Stimulated activated CD4-positive, alpha-beta T cell treated with anti-CD3 and anti-CD28 coated beads, Interleukin-1b, Interleukin-23, amount 100 ng/mL, for 48 hours (primary cell): ENCODE results near the gene ITSN1.
"Not testable (repeated sequence)": the region's sequence is repeated elsewhere in the genome, so short reads cannot be mapped to it uniquely, and the experiment has no call there.

Experiments used
- DNase-seq: peaks from one replicate; pipeline ENCODE4 v3.0.0-alpha.2; 2020

ITSN1 gene

DNA sequence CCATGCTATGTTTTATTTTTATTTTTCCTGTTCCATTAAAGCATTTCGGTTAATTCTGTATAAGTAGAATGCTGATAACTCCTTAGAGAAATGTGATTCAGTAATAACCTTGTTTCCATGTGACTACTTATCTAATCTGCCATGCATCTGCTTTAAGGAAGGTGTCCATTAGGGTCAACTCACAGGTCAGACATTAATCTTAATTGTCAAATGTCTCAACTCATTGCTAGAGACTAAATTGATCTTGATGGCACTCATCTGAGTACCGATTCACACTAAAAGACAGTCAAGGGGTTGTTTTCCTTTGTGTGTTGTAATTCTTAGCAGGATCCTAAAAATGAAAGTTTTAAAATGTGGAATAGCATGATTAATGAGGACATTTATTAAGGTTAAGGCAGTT is 41.8 kb downstream of the ITSN1 start:
- DNase-seq, result no peak

DNA sequence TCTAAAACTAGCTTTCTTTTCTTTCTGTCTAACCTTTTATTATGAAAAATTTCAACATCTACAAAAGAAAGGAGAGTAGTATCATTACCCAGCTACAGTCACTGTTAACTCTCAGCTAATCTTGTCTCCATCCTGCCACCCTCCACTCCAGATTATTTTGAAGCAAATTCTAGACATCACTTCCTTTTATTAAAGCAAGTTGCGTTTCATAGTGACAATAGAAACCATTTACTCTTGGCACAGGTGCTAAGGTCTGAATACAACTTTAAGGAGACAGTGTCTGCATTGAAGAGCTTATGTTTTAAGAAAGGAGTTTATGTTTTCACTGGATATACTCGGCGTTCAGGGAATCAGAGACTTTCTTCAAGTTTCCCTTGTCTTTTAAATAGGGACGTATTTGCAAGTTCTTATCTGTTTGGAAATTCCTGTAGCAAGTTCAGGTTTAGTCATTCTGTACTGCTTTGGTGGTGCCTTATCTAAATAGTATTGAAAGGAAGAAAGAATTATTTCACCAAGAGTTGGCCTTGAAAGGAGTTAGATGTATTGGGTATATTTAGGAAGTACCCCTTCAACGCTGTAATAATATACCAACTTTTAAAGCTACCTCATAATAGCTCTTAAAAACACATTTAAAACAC is 42.7 kb downstream of the ITSN1 start:
- DNase-seq, result no peak

DNA sequence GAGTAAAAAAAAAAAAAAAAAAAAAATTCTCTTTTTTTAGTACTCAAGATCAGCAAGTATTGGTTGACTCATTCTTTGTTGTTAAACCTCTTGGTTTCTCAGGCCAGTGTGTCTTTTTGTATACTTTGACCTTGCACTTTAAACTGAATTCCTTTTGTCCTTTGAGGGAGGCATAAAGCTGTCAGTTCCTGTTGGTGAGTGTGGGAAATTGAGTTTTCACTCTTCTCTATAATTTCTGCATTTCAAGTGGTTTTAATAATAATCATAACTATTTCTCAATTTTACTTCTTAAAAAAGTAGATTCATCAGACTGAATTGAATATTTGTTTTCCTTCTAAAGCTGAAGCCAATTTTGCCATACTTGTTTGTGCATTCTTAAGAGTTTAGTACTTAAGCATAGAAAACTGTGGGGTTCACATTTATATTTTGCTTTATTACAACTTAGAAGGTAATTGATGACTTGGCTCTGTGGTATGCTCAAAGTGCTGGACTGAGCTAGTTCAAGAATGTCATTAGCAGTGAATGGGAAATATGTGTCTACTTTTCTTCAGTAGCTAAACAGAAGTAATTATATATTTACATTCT is 43.4 kb downstream of the ITSN1 start:
- no peak for DNase-seq

DNA sequence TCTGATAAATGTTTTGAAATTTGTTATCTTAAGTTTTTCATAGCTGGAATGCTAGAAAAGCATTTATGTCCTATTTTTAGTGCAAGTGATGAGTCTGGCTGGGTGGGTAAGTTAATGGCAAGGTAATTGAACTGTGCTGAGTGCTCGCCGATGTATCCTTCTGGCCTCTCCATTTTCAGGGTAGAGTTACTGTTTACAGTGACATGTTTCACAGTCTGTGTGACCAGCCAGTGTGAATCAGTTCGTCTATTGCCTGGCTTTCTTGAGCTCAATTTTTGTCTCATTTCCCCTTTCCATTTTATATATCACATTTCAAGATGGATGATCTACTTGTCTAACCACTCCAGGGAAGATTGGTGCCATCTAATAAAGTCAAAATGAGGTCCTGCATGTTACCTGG is 44.1 kb downstream of the ITSN1 start:
- no peak for DNase-seq

DNA sequence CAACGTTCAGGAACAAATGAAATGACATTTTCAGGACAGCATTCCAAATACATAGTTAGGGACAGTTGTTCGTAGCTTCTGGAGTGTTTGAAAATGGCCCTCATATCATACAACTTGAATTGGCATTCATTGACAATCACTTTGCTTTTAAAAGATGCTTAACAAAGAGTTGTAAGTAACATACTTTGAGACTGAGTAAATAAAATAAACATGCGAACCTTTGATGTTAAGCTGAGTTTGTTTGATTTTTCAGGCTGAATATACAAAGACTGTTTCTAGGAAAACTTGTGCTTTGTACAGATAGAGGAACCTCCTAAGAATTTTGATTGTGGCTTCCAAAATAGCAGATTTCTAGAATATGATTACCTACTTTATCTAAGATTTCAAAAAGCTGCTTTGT is 45.3 kb downstream of the ITSN1 start:
- no peak for DNase-seq

DNA sequence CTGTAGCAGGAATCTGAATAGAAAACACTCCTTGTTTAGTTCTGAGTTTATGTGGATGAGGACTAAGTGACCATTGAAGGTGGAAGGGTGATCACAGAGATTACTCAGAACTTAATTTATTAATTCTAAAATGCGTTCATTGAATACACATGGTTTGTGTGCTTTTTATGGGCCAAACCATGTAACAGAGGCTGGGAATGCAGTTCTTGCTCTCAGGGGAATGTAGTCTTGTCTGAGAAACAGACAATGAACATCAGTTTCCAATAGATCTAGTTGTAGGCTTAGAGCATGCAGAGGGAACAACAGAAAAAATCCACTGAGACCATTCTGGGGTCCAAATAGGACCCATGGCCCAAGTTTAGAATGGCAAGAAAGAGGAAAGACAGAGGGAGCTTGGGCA is 46.1 kb downstream of the ITSN1 start:
- DNase-seq, result no peak

DNA sequence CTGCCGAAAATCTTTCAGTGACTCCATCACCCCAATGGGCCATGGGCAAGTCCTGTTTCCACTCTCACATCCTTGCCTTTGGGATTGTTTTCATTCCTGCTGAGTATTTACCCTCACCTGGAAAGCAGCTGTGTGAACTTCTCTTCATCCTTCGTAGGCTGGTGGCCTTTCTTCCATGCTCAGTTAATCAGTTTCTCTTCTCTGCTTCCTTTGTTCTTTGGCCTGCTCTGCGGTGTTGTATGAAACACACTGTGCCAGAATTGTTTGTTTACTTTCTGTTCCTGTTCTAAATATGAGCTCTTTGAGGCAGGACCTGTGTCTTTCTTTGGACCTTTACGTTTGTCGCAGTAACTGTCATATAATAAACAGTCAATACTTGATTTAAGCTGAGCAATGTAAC is 48.6 kb downstream of the ITSN1 start:
- DNase-seq, result no peak

DNA sequence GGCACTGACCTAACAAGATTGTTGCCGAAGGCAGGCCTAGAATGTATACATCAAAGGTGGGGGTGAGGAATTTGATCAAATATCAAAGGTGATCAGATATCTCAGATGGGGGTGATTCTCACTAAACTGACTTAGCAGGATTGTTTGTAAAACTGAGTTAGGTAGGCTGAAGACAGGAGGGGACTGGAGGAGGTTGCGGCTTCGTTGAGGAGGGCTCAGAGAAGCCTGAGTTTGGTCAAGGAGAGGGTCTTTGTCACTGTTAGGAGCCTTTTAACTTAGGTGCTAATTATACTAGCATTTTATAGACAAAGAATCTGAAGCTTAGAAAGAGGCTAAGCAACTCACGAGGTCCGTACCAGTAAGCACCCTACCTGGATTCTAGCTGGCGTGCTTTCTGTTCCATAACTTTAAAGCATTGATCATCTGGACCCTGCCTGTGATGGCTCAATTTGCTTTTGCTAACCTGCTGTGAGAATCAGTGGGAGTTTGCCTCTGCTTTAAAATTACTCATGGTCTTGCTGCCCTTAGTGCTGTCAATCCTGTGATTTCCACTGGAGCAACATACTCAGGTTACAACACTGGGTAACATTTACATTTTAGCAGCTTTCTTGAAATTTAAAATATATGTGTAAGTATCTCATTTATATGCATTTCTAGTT is 49.8 kb downstream of the ITSN1 start:
- no peak for DNase-seq

DNA sequence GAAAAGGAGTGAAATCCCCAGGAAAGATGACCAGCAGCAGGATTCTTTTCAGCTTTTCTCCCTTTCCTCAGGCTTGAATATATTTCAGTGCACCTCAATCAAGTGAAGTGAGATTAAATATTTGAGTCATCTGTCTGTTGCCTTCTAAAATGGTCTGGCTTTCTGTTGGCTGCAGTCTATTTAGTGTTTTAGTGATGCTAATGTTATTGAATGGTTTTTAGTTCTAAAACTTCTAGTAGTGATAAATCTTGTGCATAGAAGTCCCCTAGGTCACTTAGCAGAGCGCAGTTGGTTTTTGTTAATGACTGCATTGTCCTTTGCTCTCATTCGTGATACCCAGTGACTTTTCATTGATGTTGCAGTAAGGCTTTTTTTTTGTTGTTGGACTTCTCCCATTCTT is 53.5 kb downstream of the ITSN1 start:
- no peak for DNase-seq

DNA sequence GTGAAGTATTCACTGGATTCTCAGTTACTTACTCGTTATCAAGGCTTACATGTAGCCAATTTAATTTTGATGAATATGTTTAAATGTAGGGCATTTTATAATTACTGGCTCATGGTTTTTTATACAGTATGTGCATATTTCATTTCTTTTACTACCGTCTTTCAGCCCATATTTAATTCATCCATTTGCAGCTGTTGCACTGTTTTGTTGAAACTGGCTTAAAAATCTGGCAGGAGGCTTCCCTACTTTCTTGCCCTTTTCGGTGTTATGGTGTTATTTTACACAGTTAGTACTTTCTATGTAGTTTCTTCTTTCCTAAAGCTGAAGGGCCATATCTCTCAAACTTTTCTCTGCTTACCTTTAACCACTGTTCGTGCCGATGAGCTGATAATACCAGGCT is 54.2 kb downstream of the ITSN1 start:
- no peak for DNase-seq

DNA sequence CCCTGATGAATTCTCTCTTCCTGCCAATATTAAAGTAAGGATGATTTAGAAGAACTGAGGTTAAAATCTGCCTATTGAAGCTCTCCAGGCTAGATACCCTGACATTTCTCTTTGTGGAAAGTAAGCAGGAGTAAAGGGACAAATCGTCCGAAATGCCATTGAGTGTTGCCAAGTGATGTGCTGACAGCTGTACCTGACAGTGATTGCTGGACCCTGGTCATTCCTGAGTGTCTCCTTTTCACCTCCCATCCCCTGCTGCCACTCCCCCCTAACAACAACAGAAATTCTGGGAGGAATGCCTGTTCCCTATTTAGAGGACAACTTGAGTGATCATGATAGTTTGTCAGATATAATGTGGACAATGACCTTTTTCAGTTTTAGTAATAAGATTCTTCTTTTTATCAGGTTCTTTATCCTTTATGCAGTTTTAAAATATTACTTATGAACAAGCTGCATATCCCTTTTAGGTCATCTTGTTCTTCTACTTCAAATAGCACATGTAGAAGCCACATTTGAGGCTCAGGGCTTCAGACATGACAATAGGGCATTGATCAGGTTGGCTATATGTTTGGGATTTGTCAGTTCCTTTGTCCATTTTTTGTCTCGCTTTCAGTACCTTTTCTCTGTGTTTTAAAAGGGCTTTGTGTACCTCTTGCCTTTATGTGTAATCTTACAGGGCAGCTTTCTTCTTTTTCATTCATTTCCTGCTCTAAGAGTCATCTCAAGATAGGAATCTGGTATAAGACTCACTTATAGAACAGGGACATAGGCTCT is 56.0 kb downstream of the ITSN1 start:
- no peak for DNase-seq

DNA sequence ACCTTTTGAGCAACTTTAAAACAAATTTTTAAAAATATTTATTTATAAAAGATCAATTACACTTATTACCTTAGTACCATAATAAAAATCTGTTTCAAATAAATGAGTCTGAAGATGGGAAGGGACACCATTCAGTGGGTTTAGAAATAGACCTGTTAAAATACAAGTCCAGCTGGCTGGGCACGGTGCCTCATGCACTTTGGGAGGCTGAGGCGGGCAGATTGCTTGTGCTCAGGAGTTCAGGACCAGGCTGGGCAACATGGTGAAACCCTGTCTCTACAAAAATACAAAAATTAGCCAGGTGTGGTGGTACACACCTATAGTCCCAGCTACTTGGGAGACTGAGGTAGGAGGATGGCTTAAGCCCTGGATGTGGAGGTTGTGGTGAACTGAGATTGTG is 57.0 kb downstream of the ITSN1 start:
- DNase-seq, result no peak

DNA sequence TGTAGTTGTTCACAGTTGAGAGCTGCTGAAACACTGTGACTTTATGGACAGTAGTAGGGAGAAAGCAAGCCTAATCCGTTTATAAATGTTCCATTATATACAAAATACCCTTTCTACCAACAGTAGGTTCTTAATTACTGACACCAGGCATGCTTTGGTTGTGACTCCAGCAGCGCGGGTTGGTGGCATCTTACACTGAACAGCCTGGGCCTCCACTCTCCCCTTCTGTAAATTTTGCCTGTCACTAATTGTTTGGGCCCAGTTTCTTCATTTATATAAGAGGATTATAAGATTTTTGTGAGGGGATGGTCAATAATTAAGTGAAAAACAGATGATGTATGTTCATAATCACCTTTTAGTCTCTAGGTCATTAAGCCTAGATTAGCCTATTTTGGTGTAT is 58.2 kb downstream of the ITSN1 start:
- no peak for DNase-seq

DNA sequence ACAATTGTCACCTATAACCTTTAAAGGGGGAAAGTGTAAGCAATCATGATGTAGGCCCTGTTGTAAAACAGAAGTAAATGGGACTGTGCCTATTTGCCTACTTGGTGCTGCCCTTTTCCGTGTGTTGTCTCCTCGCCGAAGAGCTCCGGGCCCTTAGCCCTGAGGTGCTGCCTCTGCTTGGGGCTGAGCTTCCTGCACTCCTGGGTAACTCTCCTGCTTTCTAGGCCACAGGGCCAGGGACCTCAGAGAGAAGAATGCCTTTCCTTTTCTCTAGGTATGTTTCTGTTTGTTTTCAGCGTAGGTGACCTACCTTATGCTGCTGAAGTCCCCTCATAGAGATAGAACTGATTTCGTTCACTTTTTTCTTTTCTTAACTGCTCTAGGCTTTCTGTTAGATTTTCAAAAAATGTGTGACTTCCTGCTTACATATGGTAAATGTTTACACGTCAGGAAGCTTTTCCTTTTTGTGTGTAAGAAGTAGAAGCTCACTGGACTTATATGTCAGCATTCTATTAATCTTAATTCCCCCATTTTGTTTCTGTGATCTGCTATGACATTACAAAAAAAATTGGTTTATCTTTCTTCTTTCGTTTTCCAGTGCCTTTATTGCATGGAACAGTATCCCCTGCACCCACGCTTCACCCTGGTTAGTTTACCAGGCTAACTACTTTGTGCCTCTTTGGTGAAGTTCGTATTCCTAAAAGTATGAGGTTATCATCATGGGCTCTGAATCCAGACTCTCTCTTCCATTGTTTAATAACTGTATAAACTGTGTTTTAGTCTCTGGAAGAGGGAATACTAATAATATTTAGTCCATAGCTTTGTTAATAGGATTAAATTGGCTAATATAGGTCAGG is 61.7 kb downstream of the ITSN1 start:
- DNase-seq, result no peak

DNA sequence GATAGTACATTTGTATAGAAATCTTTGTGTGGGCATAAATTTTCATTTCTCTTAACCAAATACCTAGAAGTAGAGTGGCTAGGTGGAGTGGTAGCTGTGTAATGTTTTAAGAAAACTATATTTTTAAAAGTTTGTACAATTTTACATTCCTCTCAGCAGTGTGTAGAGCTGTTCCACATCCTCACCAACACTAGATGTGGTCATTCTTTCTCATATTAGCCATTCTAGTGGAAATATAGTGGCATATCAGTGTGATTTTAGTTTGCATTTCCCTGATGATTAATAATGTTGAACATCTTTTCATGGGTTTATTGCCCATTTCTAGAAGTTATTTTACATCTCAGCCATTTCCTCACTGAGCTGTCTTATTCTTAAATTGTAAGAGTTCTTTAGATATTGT is 65.5 kb downstream of the ITSN1 start:
- no peak for DNase-seq

DNA sequence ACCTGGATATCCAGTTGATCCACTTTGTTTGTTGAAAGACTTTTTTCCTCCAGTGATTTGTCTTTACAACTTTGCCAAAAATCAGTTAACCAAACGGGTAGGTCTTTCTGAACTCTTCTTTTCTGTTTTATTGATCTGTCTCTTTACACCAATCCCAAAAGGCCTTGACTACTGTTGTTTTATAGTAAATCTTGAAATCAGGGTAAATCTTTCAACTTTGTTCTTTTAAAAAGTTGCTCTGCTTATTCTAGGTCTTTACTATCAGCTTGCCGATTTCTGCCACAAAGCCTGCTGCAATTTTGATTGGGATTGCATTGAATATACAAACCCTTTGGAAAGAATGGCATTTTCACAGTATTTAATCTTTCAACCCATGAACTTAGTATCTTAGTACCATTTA is 66.6 kb downstream of the ITSN1 start:
- no peak for DNase-seq

DNA sequence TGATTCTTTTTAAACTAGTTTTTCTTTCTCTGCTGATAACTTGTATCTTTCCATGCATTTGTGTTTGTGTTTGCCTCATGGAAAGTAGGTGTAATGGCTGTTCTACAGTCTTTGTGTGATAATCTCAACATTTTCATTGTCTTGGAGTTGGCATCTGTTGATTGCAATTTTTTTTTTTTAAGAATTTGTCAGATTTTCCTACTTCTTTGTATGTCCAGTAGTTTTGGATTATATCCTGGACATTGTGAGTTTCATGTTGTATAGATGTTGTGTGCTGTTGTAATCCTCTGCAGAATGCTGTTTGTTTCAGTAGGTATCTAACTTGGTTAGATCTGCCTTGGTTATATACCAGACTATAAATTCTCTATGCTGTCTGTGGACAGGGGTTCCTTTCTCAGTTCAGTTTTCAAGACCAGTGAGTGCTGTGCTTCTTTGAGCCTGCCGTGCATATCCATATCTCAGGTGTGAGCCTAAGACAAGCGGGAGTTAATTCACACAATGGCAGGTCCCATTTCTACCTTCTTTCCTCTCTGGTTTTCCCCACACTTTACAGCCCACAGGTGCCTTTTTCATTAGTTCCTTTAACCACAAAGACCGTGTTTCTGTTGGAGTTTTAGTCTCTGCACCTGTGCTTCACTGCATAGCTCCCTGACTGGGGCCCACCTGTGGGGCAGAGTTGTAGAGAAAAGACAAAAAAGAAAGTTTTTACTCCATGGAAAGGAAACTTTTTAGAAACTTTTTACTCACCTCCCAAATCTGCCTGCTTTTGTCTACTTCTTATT is 69.9 kb downstream of the ITSN1 start:
- DNase-seq, result no peak

DNA sequence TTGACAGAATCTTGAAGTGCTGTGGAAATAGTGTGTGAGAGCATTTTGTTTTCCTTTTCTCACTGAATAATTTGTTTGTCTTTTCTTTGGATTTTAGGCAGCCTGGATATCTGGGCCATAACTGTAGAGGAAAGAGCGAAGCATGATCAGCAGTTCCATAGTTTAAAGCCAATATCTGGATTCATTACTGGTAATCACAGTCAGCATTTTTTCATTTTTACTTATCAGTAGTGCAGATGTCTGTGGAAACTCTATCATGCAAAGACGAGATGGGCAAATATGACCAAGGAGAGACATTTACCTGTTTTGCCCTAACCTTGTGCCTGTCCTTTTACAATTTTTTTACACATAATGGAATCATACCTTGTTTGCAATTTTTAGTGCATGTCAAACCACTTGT is 78.8 kb downstream of the ITSN1 start:
- DNase-seq, result no peak

DNA sequence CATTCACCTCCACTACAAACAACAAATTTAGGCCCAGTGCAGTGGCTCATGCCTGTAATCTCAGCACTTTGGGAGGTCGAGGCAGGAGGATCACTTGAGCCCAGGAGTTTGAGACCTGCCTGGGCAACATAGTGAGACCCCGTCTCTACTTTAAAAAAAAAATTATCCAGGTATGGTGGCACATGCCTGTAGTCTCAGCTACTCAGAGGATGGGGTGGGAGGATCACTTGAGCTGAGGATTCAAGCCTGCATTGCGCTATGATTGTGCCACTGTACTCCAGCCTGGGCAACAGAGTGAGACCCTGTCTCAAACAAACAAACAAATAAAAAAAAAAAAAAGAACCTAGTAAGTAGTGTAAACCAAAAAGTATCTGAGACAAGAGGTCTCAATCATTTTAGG is 86.8 kb downstream of the ITSN1 start:
- not testable (repeated sequence) for DNase-seq

DNA sequence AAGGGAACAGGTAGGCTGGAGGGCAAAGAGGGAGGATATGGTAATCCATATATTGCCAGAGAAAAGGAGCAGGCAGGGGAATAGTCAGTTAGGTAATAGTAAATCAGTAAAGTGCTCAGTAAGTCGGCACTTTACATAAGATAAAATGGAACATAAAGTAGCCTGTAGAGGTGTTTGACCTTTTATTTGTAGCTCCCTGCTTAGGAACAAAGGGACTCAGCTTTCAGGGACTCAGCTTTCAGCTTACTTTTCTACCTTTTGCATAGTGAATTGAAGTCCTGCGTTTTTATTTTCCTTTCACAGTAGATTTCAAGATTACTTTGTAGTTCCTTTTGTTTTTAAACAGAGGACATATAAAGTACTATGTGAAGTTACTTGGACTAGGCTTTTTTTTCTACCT is 87.3 kb downstream of the ITSN1 start:
- DNase-seq, result no peak

DNA sequence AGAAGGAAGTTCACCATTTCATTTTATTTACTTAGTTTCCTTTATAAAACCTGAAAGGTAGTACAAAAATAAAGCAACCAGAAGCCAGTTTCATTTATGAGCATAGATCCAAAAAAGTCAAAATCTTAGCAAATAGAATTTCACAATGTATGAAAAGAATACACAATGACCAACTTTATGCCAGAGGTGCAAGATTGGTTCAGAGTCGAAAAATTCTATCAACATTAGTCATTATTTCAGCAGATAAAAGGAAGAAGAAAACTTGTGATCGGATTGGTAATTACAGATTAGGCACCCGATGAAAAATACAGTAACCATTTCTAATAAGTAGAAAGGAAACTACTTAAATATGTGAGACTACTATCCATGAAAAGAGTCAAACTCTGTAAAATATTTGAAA is 89.1 kb downstream of the ITSN1 start:
- DNase-seq, result no peak

DNA sequence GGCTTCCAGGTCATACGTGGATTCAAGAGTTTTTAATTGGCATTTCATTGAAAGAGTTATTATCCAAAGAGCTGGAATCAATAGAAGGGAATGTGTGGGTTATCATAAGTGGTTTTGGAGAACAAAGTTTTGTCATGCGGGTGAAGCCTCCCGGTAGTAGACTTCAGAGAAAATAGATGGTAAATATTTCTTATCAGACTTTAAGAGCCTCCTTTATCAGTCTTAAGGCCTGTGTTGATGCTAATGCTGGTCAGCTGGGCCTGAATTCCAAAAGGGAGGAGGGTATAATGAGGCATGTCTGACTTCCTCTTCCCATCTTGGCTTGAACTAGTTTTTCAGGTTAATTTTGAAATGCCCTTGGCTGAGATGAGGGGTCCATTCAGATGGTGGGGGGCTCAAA is 89.7 kb downstream of the ITSN1 start:
- no peak for DNase-seq
